ENCODE measurements around the gene DNAJB12.

DNA sequence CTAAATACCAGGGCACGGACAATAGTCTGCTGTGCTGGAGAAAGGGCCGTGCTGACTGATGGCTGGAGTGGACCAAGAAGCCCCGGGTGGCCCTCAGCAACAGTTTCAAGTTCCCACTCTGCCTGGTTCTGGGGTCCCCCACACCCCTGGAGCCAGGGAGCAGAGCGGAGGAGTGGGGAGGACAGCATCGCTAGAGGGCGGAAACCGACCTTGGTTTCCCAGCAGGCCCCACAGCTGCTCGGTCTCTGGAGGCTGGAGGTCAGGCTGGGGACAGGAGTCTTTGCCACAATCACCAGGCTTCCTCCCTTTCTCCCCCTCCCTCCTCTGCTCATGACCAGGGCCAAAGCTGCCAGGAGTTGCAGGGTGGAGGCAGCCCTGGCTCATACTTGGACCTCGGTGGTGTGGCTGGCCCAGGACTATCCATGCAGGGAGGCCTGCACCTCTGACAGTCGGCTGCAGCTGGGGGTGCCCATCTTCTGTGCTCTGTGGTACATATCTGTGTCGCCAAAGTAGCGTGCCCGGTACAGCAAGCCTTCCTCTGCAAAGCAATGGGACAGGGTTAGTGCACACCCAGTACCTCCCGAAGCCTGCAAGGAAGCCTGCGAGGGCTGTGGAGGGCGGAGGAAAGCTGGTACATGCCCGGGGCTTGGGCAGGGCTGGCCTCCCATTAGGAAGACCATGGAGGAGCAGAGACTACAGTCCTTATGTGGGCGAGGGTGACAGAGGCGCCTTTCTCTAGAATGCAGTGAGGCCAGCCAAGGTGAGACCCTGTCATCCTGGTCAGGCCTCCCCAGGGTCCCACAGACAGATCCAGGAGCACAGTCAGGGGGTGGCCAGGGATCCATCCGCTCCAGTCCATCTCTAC, 19.1 kb downstream of the DNAJB12 start:
- TF ChIP-seq EZH2 (IDR thresholded peaks at IDR 0.05; ENCODE audit: borderline replicate concordance, low read depth, low read length, severe bottlenecking) = no peak
- TF ChIP-seq, protein P1, sequence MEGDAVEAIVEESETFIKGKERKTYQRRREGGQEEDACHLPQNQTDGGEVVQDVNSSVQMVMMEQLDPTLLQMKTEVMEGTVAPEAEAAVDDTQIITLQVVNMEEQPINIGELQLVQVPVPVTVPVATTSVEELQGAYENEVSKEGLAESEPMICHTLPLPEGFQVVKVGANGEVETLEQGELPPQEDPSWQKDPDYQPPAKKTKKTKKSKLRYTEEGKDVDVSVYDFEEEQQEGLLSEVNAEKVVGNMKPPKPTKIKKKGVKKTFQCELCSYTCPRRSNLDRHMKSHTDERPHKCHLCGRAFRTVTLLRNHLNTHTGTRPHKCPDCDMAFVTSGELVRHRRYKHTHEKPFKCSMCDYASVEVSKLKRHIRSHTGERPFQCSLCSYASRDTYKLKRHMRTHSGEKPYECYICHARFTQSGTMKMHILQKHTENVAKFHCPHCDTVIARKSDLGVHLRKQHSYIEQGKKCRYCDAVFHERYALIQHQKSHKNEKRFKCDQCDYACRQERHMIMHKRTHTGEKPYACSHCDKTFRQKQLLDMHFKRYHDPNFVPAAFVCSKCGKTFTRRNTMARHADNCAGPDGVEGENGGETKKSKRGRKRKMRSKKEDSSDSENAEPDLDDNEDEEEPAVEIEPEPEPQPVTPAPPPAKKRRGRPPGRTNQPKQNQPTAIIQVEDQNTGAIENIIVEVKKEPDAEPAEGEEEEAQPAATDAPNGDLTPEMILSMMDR (IDR thresholded peaks at IDR 0.05; ENCODE audit: borderline replicate concordance, extremely low read depth, low read length, poor library complexity, severe bottlenecking) = no peak
